ENCODE measurements around the gene ERBB2.

ERBB2 gene

GRCh38 chr17:39737206-39737759 lies 37.4 kb downstream of the ERBB2 start:
- no peak overlapping the region for H3K4me3 Mint-ChIP-seq

GRCh38 chr17:39737760-39738567 lies 38.1 kb downstream of the ERBB2 start, which contains the start of gene GRB7:
Gene GRB7 (plus strand): TSS chr17:39737938. CDS start chr17:39742302, 4,364 bp downstream.
- DNase-seq (ENCODE audit: low spot score in 2 of 2) = no peak
- Mint-ChIP-seq H3K36me3 (no peaks in the 10 kb centered on the region), H3K4me3 (peak within 1 kb of the TSS; percentile 67), H3K27ac (peak within 1 kb of the TSS; percentile 84), H3K9me3 (no peaks in the 10 kb centered on the region), H3K4me1 (peaks cover 39% of the 10 kb centered on the region)
- no peak for ATAC-seq

More at GRCh38 chr17:39737206-39737759, 37.4 kb downstream of the ERBB2 start:
- H3K36me3 Mint-ChIP-seq = no peaks in the 10 kb centered on the region
- H3K27ac Mint-ChIP-seq = no peak overlapping the region
- peaks cover 39% of the 10 kb centered on the region for H3K4me1 Mint-ChIP-seq
- no peaks in the 10 kb centered on the region for H3K9me3 Mint-ChIP-seq
- ATAC-seq (no peak), DNase-seq (ENCODE audit: low spot score in 2 of 2) (no peak)

GRCh38 chr17:39738568-39738901 lies 38.7 kb downstream of the ERBB2 start:
- peak overlapping the region; percentile 67 for H3K4me3 Mint-ChIP-seq
- no peaks in the 10 kb centered on the region for H3K36me3 Mint-ChIP-seq
- ATAC-seq (peak; percentile 75), DNase-seq (ENCODE audit: low spot score in 2 of 2) (no peak)
- no peaks in the 10 kb centered on the region for H3K9me3 Mint-ChIP-seq
- peak overlapping the region; percentile 84 for H3K27ac Mint-ChIP-seq
- H3K4me1 Mint-ChIP-seq = peaks cover 39% of the 10 kb centered on the region

- H3K9me3 Mint-ChIP-seq = no peaks in the 10 kb centered on the region
- H3K27ac Mint-ChIP-seq = peak overlapping the region; percentile 84
- H3K4me3 Mint-ChIP-seq = peak overlapping the region; percentile 67
- DNase-seq (ENCODE audit: low spot score in 2 of 2) (no peak), ATAC-seq (no peak)
- H3K36me3 Mint-ChIP-seq = no peaks in the 10 kb centered on the region
- H3K4me1 Mint-ChIP-seq = peaks cover 39% of the 10 kb centered on the region
Observed at GRCh38 chr17:39738983-39739884, 39.4 kb downstream of the ERBB2 start.

- no peak overlapping the region for H3K4me3 Mint-ChIP-seq
- H3K27ac Mint-ChIP-seq = peak overlapping the region; percentile 52
- H3K36me3 Mint-ChIP-seq = no peaks in the 10 kb centered on the region
Observed at GRCh38 chr17:39739885-39740356, 40.1 kb downstream of the ERBB2 start.

GRCh38 chr17:39740357-39741111 lies 40.7 kb downstream of the ERBB2 start:
- H3K36me3 Mint-ChIP-seq = no peaks in the 10 kb centered on the region
- H3K4me1 Mint-ChIP-seq = peaks cover 39% of the 10 kb centered on the region
- no peaks in the 10 kb centered on the region for H3K9me3 Mint-ChIP-seq
- ATAC-seq (no peak), DNase-seq (ENCODE audit: low spot score in 2 of 2) (no peak)
- no peak overlapping the region for H3K4me3 Mint-ChIP-seq
- H3K27ac Mint-ChIP-seq = peak overlapping the region; percentile 52

More at GRCh38 chr17:39739885-39740356, 40.1 kb downstream of the ERBB2 start:
- DNase-seq (ENCODE audit: low spot score in 2 of 2) (no peak), ATAC-seq (no peak)
- no peaks in the 10 kb centered on the region for H3K9me3 Mint-ChIP-seq
- H3K4me1 Mint-ChIP-seq = peaks cover 39% of the 10 kb centered on the region

- no peak overlapping the region for H3K4me3 Mint-ChIP-seq
- H3K27ac Mint-ChIP-seq = no peak overlapping the region
- no peaks in the 10 kb centered on the region for H3K36me3 Mint-ChIP-seq
- ATAC-seq (no peak), DNase-seq (ENCODE audit: low spot score in 2 of 2) (no peak)
- no peaks in the 10 kb centered on the region for H3K9me3 Mint-ChIP-seq
- peaks cover 34% of the 10 kb centered on the region for H3K4me1 Mint-ChIP-seq
Observed at GRCh38 chr17:39742126-39742855, 42.4 kb downstream of the ERBB2 start.

GRCh38 chr17:39742856-39743436 lies 43.1 kb downstream of the ERBB2 start:
- no peaks in the 10 kb centered on the region for H3K9me3 Mint-ChIP-seq
- no peak overlapping the region for H3K27ac Mint-ChIP-seq
- no peak for ATAC-seq
- peaks cover 34% of the 10 kb centered on the region for H3K4me1 Mint-ChIP-seq
- H3K4me3 Mint-ChIP-seq = no peak overlapping the region
- DNase-seq (ENCODE audit: low spot score in 2 of 2) = no peak
- H3K36me3 Mint-ChIP-seq = no peaks in the 10 kb centered on the region

- Mint-ChIP-seq H3K9me3 (no peaks in the 10 kb centered on the region), H3K36me3 (no peaks in the 10 kb centered on the region), H3K27ac (no peak overlapping the region), H3K4me3 (no peak overlapping the region), H3K4me1 (peaks cover 23% of the 10 kb centered on the region)
- ATAC-seq = no peak
- no peak for DNase-seq (ENCODE audit: low spot score in 2 of 2)
Observed at GRCh38 chr17:39744075-39744835, 44.4 kb downstream of the ERBB2 start.

GRCh38 chr17:39744836-39745215 lies 45.0 kb downstream of the ERBB2 start:
- no peak for ATAC-seq

GRCh38 chr17:39745335-39746144 lies 45.7 kb downstream of the ERBB2 start:
- no peaks in the 10 kb centered on the region for H3K9me3 Mint-ChIP-seq
- no peak for ATAC-seq
- peaks cover 10% of the 10 kb centered on the region for H3K4me1 Mint-ChIP-seq
- no peaks in the 10 kb centered on the region for H3K36me3 Mint-ChIP-seq
- H3K4me3 Mint-ChIP-seq = no peak overlapping the region
- no peak for DNase-seq (ENCODE audit: low spot score in 2 of 2)
- H3K27ac Mint-ChIP-seq = no peak overlapping the region

More at GRCh38 chr17:39744836-39745215, 45.0 kb downstream of the ERBB2 start:
- DNase-seq (ENCODE audit: low spot score in 2 of 2) = no peak
- Mint-ChIP-seq H3K4me3 (no peak overlapping the region), H3K27ac (no peak overlapping the region), H3K9me3 (no peaks in the 10 kb centered on the region), H3K36me3 (no peaks in the 10 kb centered on the region), H3K4me1 (peaks cover 17% of the 10 kb centered on the region)

GRCh38 chr17:39746145-39746461 lies 46.2 kb downstream of the ERBB2 start:
- DNase-seq (ENCODE audit: low spot score in 2 of 2) = no peak
- H3K9me3 Mint-ChIP-seq = no peaks in the 10 kb centered on the region
- H3K36me3 Mint-ChIP-seq = no peaks in the 10 kb centered on the region
- H3K4me3 Mint-ChIP-seq = no peak overlapping the region
- H3K27ac Mint-ChIP-seq = no peak overlapping the region
- no peak for ATAC-seq
- peaks cover 5% of the 10 kb centered on the region for H3K4me1 Mint-ChIP-seq

GRCh38 chr17:39747745-39748144 lies 47.9 kb downstream of the ERBB2 start:
- Mint-ChIP-seq H3K27ac (no peak overlapping the region), H3K4me3 (no peak overlapping the region)
- ATAC-seq = no peak

More at GRCh38 chr17:39747745-39748144, 47.9 kb downstream of the ERBB2 start:
- no peak for DNase-seq (ENCODE audit: low spot score in 2 of 2)
- H3K36me3 Mint-ChIP-seq = no peaks in the 10 kb centered on the region
- no peaks in the 10 kb centered on the region for H3K9me3 Mint-ChIP-seq
- peaks cover 17% of the 10 kb centered on the region for H3K4me1 Mint-ChIP-seq
